SHP77 (cell line): ENCODE data around the gene TMEM233.
A peak's percentile ranks its signal among the peaks of the same experiment; 100 is the strongest.
"Not testable (repeated sequence)": the region's sequence is repeated elsewhere in the genome, so short reads cannot be mapped to it uniquely, and the experiment has no call there.

Source experiments
- DNase-seq, 2 experiments: peaks; one replicate each; lab custom pipeline; 2025; lab: John Stamatoyannopoulos, UW

The TMEM233 gene

GRCh38 chr12:119609358-119609757, 15.8 kb downstream of the TMEM233 start:
- no peak for DNase-seq

GRCh38 chr12:119613319-119613936, 19.9 kb downstream of the TMEM233 start:
- peak in 1 of 2 experiments; percentile 16 for DNase-seq

- DNase-seq: no peak
These were observed 21.1 kb downstream of the TMEM233 start for GRCh38 chr12:119614705-119615104.

- DNase-seq: no peak
These were observed 22.2 kb downstream of the TMEM233 start for GRCh38 chr12:119615518-119616475.

GRCh38 chr12:119618328-119618896, 24.8 kb downstream of the TMEM233 start:
- not testable (repeated sequence) for DNase-seq

- DNase-seq: no peak
These were observed 26.9 kb downstream of the TMEM233 start for GRCh38 chr12:119620490-119620889.

GRCh38 chr12:119621878-119622277, 28.3 kb downstream of the TMEM233 start:
- DNase-seq: no peak

GRCh38 chr12:119624966-119625365, 31.4 kb downstream of the TMEM233 start:
- DNase-seq: no peak

GRCh38 chr12:119627019-119627643, 33.6 kb downstream of the TMEM233 start:
- no peak for DNase-seq

- DNase-seq: no peak
These were observed 34.1 kb downstream of the TMEM233 start for GRCh38 chr12:119627686-119628085.

GRCh38 chr12:119630223-119630780, 36.7 kb downstream of the TMEM233 start:
- no peak for DNase-seq

- DNase-seq: no peak
These were observed 37.5 kb downstream of the TMEM233 start for GRCh38 chr12:119630962-119631550.

GRCh38 chr12:119631930-119632678, 38.5 kb downstream of the TMEM233 start:
- no peak for DNase-seq

GRCh38 chr12:119634743-119635142, 41.2 kb downstream of the TMEM233 start:
- no peak for DNase-seq

- DNase-seq: no peak
These were observed 49.4 kb downstream of the TMEM233 start for GRCh38 chr12:119642986-119643385.

- DNase-seq: no peak
These were observed 51.4 kb downstream of the TMEM233 start for GRCh38 chr12:119644930-119645329.

GRCh38 chr12:119645535-119646059, 52.0 kb downstream of the TMEM233 start:
- no peak for DNase-seq

- DNase-seq: peak; percentile 10 to 25
These were observed 55.7 kb downstream of the TMEM233 start for GRCh38 chr12:119649202-119649808.

- DNase-seq: no peak
These were observed 59.1 kb downstream of the TMEM233 start for GRCh38 chr12:119652665-119653064.

GRCh38 chr12:119657001-119657400, 63.4 kb downstream of the TMEM233 start:
- not testable (repeated sequence) for DNase-seq
